ENCODE data around the gene OVCH1.
"Not testable (repeated sequence)": the region's sequence is repeated elsewhere in the genome, so short reads cannot be mapped to it uniquely, and the experiment has no call there.

DNA sequence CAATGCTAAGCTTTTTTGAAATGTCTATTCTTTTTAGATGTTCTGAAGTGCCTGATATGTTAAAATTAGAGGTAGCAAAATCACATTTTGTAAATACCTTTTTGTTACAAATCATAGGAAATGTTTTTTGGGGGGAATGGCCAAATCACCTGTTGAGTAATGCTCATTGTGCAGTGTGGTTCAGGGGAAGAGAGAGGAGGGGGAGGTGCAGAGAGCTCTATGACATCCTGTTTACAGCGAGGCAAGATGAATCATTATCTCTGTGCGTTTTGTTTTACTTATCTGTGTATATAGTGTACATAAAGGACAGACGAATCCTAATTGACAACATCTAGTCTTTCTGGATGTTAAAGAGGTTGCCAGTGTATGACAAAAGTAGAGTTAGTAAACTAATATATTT lies 107.1 kb downstream of the OVCH1 start:
- TF ChIP-seq, protein P1, sequence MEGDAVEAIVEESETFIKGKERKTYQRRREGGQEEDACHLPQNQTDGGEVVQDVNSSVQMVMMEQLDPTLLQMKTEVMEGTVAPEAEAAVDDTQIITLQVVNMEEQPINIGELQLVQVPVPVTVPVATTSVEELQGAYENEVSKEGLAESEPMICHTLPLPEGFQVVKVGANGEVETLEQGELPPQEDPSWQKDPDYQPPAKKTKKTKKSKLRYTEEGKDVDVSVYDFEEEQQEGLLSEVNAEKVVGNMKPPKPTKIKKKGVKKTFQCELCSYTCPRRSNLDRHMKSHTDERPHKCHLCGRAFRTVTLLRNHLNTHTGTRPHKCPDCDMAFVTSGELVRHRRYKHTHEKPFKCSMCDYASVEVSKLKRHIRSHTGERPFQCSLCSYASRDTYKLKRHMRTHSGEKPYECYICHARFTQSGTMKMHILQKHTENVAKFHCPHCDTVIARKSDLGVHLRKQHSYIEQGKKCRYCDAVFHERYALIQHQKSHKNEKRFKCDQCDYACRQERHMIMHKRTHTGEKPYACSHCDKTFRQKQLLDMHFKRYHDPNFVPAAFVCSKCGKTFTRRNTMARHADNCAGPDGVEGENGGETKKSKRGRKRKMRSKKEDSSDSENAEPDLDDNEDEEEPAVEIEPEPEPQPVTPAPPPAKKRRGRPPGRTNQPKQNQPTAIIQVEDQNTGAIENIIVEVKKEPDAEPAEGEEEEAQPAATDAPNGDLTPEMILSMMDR (IDR thresholded peaks at IDR 0.05; ENCODE audit: insufficient read depth, low read length): not testable (repeated sequence)
- TF ChIP-seq, protein P2, sequence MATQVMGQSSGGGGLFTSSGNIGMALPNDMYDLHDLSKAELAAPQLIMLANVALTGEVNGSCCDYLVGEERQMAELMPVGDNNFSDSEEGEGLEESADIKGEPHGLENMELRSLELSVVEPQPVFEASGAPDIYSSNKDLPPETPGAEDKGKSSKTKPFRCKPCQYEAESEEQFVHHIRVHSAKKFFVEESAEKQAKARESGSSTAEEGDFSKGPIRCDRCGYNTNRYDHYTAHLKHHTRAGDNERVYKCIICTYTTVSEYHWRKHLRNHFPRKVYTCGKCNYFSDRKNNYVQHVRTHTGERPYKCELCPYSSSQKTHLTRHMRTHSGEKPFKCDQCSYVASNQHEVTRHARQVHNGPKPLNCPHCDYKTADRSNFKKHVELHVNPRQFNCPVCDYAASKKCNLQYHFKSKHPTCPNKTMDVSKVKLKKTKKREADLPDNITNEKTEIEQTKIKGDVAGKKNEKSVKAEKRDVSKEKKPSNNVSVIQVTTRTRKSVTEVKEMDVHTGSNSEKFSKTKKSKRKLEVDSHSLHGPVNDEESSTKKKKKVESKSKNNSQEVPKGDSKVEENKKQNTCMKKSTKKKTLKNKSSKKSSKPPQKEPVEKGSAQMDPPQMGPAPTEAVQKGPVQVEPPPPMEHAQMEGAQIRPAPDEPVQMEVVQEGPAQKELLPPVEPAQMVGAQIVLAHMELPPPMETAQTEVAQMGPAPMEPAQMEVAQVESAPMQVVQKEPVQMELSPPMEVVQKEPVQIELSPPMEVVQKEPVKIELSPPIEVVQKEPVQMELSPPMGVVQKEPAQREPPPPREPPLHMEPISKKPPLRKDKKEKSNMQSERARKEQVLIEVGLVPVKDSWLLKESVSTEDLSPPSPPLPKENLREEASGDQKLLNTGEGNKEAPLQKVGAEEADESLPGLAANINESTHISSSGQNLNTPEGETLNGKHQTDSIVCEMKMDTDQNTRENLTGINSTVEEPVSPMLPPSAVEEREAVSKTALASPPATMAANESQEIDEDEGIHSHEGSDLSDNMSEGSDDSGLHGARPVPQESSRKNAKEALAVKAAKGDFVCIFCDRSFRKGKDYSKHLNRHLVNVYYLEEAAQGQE (IDR thresholded peaks at IDR 0.05; ENCODE audit: insufficient replicate concordance, low read depth): not testable (repeated sequence)
- not testable (repeated sequence) for TF ChIP-seq POLR2AphosphoS5 (IDR thresholded peaks at IDR 0.05; ENCODE audit: low read depth); SPI1 (IDR thresholded peaks at IDR 0.05; ENCODE audit: borderline replicate concordance, low read depth)

All from HL-60 (cell line).